HTERT RPE-1 (cell line): ENCODE measurements around the gene TAOK3.
"Not testable (repeated sequence)": the region's sequence is repeated elsewhere in the genome, so short reads cannot be mapped to it uniquely, and the experiment has no call there.

Experiments used
- in situ Hi-C: fragments of 300-500 bp; cut with MboI; formaldehyde crosslinking; loops from 4 replicates; pipeline ENCODE4 v1.14.3; 2020; ENCODE audit warnings: low sequenced_read_pairs

Gene TAOK3

GRCh38 chr12:118144499-118144898 is 228.2 kb downstream of the TAOK3 start:
- in situ Hi-C loops, result no loop called here

DNA sequence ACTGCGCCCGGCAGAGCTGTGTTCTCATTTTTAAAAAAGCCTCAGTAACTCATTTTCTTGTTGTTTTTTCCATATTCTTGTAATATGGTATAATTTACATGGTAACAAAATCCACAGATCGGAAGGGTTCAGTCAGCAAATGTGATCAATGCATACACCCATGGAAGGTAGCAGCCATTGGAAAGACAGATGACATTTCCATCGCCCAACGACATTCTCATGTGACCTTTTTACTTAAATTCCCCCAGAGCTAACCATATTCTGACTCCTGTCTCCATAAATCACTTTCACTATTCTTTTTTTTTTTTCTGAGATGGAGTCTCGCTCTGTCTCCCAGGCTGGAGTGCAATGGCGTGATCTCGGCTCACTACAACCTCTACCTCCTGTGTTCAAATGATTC is 231.9 kb downstream of the TAOK3 start:
- in situ Hi-C loops, result no loop called here

GRCh38 chr12:118137148-118137678 is 235.5 kb downstream of the TAOK3 start:
- in situ Hi-C loops, result no loop called here

DNA sequence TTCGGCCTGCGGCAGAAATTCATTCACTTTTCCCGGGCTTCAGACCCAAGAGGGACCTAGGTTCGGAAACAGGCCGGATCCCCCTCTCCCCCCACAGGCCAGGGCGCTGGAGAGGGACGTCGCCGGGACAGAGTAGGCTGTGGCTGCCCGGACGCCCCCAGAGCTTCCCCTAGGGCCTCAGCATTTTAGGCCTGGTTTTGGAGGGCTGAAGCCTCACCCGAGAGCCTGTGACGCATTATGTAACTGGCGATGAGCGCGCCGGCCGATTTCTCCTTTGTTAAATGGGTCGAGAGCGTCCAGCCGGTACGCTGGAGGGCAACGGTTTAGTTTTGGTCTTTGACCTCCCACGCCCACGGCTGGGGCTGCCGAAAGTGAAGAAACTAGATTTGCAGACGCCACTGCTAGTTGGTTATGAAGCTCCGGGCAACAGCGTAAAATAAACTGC is 236.1 kb downstream of the TAOK3 start:
- in situ Hi-C loops, result no loop called here

DNA sequence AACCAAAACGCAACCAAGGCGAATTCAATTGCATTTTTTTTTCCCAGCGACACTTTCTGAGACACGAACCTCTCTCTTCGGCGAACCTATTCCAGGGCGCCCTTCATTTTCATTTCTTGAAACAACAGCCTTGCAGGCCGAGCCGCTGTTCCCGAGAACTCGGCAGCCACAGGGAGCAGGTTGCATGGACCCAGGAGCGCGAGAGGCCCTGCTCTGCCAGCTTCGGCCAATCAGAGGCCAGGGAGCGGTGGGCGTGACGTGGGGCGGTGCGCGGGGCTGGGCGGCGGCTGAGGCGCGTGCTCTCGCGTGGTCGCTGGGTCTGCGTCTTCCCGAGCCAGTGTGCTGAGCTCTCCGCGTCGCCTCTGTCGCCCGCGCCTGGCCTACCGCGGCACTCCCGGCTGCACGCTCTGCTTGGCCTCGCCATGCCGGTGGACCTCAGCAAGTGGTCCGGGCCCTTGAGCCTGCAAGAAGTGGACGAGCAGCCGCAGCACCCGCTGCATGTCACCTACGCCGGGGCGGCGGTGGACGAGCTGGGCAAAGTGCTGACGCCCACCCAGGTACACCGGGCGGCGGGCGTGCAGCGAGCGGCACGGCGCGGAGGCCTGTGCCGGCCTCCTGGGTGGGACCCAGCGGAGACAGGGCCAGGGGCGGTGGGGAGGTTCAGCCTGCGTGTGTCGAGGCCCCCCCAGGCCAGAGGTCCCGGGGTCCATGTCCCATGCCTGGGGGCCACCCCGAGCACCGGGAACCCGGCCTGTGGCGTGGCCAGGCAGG is 236.7 kb downstream of the TAOK3 start, which contains the start of gene PEBP1:
Gene PEBP1, plus strand, starts transcription at position 337 of the 771 bp plus-strand sequence. Its CDS starts 86 bp downstream, at position 423.
- in situ Hi-C loops, result no loop called here

DNA sequence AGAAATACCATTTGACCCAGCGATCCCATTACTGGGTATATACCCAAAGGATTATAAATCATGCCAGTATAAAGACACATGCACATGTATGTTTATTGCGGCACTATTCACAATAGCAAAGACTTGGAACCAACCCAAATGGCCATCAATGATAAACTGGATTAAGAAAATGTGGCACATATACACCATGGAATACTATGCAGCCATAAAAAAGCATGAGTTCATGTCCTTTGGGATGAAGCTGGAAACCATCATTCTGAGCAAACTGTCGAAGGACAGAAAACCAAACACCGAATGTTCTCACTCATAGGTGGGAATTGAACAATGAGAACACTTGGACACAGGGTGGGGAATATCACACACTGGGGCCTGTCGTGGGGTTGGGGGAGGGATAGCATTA is 243.3 kb downstream of the TAOK3 start:
- in situ Hi-C loops, result not testable (repeated sequence)

- in situ Hi-C loops, result no loop called here
Observed at GRCh38 chr12:118127867-118128266, 244.8 kb downstream of the TAOK3 start.

- in situ Hi-C loops, result no loop called here
Observed at GRCh38 chr12:118126119-118126757, 246.5 kb downstream of the TAOK3 start.

GRCh38 chr12:118125743-118126118 is 247.0 kb downstream of the TAOK3 start:
- in situ Hi-C loops, result no loop called here

GRCh38 chr12:118124333-118124874 is 248.3 kb downstream of the TAOK3 start:
- in situ Hi-C loops, result no loop called here

- in situ Hi-C loops, result no loop called here
Observed at GRCh38 chr12:118122264-118122663, 250.4 kb downstream of the TAOK3 start.

DNA sequence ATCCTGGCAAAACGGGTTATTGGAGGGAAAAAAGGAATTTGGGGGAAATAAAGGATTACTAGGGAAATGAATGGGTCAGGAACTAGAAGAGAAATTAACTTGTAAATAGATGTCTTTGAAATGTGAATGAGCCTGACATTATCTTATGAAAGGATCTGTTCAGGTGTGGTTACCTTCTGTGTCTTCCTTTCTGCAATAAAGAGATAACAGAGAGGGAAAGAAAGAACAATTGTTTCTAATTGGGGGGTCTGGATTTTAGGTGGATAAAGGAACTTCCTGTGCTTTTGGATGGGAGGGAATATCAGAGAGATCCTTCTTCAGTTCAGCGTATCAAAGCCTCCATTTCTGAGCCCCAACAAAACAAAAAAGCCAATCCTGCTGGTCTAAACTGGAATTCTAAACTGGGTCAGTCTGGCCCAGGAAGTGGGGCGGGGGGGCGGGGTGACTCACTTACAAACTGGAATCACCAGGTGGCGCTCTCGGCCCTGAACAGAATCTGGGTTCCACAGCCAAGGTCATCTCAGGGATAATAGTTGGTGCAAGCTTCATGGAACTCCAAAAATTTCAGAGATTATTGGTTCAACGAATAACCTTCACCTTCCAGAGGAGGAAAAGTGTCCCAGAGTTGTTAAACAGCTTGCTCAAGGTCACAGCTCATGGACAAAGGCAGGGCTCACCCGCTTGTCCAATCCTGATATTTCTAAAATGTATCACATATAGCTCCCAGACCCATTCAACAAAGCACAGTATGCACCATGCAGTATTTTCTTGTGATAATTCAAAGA is 251.9 kb downstream of the TAOK3 start:
- in situ Hi-C loops, result no loop called here

GRCh38 chr12:118119449-118119879 is 253.2 kb downstream of the TAOK3 start:
- in situ Hi-C loops, result no loop called here

DNA sequence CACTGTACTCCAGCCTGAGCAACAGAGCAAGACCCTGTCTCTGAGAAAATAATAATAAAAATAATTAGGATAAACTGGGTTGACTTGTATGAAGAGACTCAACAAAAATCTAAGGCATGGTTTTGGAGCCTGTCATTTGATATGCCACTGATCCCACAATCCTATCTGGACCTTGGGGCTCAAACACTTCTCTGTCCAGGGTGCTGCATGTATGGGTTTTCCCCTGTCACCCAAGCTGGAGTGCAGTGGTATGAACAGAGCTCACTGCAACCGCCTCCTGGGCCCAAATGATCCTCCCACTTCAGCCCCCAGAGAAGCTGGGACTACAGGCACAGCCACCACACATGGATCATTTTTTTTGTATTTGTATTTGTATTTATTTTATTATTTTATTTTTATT is 263.6 kb downstream of the TAOK3 start:
- in situ Hi-C loops, result no loop called here

DNA sequence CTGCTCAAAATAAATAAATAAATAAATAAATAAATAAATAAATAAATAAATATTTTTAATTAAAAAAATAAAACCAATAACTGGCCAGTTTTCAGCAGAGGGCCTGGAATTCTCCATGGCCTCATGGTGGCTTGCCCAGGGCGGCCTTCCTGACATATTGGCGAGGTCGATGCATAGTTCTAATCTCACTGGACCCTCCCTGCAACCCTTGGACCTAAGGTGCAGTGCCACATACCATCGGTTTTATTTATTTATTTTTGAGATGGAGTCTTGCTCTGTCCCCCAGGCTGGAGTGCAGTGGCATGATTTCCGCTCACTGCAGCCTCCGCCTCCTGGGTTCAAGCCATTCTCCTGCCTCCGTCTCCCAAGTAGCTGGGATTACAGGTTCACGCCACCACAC is 265.0 kb downstream of the TAOK3 start:
- in situ Hi-C loops, result no loop called here

- in situ Hi-C loops, result no loop called here
Observed at GRCh38 chr12:118107011-118107410, 265.7 kb downstream of the TAOK3 start.

DNA sequence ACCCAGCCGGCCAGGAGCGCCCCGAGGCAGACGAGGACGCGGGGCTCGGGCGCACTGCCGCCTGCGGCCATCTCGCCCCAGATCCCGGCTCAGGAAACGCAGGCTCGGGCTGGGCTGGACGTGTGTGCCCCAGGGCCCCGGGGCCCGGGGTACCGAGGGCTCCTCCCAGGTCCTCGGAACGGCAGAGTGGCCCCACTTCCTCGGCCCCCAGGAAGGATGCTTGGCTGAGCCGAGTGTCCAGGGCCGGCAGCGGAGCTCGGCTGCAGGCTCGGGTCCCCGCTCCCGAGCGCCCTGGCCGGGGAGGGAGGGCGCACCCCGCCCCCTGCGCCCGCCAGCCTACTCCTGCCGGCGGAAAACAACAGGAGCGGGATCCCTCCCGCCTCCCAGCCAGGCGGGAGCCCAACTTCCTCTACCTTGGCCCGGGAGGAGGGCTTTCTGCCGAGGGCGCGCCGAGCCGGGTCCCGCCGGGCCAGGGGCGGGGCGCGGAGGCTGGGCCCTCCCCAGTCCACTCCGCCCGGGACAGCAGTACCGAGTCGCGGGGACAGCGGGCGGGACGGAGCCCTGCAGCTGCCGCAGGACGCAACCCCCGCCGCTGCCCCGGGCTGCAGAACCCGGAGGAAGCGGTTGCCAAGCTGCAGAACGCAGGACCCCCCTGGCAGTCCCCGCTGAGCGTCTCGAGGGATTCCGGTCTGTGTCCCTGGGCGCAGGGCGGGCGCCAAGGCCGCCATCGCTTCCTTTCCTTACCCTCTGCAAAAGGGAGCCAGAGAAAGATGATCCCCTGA is 268.9 kb downstream of the TAOK3 start, which contains the start of gene VSIG10:
Gene VSIG10, minus strand, starts transcription at position 411 of the 782 bp plus-strand sequence. Its CDS starts 340 bp downstream, at position 71.
- in situ Hi-C loops, result no loop called here

DNA sequence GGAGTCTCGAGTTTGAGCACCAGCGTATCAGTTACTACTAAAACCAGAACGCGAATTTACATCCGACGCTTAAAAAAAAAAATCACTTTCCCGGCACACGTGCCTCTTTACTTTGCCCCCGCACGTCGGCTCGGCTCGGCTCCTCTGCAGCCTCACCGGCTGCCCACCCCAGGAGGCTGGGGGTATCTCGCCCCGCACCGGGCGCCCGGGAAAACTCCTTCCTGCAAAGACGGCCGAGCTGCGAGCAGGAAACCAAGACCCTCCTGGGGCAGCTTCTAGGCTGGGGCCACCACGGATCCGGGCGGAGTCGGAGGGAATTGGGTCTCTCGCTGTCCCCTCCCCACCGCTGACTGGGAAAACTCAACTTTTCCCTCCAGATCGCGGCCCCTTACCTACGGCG is 269.5 kb downstream of the TAOK3 start:
- in situ Hi-C loops, result no loop called here

DNA sequence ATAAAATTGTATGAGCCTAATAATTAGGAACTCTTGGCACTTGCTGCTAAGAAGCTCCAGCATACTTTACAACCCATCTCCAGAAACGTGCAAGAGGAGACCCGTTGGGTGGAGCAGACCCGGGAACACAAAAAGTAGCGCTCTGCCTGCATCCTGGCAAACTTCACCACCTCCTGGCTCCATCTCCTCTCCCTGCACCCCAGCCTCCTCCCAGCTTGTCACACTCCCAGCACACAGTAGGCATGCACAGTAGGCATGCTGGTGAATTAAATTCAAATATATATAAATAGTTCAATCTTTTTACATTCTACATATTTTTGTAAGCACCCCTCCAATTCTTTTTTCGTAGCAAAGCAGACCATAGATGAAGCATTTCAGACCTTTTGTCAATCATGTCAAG is 270.1 kb downstream of the TAOK3 start:
- in situ Hi-C loops, result no loop called here

GRCh38 chr12:118102070-118102469 is 270.6 kb downstream of the TAOK3 start:
- in situ Hi-C loops, result no loop called here
